GM18502 (cell line): ENCODE results near the gene IL22RA2.
A peak's percentile ranks its signal among the peaks of the same experiment; 100 is the strongest.
"Not testable (repeated sequence)": the region's sequence is repeated elsewhere in the genome, so short reads cannot be mapped to it uniquely, and the experiment has no call there.

Experiments
- ATAC-seq: cut with Tn5 transposase; IDR thresholded peaks from one replicate; pipeline ENCODE4 v1.9.1; 2021; ENCODE audit warnings: mild to moderate bottlenecking; ENCODE audit not compliant: unreplicated experiment, poor library complexity

Gene IL22RA2

GRCh38 chr6:137134483-137134882, 39.0 kb downstream of the IL22RA2 start:
- no peak for ATAC-seq

GRCh38 chr6:137133122-137133521, 40.3 kb downstream of the IL22RA2 start:
- no peak for ATAC-seq

GRCh38 chr6:137126875-137127485, 46.5 kb downstream of the IL22RA2 start:
- no peak for ATAC-seq

DNA sequence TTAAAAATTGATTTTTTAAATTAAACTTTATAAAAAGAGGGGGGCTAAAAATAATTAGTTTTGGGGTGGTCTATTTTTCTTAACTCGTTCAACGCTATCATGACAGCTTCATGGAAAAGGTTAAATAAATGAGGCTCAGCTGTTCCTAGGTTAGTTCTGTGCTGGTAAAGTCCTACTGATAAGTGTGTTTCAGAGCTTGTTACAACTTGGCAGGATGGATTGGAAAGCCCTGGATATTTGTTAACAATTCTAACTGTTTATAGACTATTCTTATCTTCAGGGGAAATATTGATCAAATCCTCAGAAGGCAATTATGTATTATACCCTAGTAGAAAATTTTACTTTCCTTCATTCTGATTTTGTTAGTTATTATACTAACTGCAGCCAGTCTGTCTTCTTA, 50.4 kb downstream of the IL22RA2 start:
- no peak for ATAC-seq

- peak; percentile 62 for ATAC-seq
Measured at GRCh38 chr6:137122612-137123011, 50.8 kb downstream of the IL22RA2 start.

- no peak for ATAC-seq
Measured at GRCh38 chr6:137121401-137121997, 51.9 kb downstream of the IL22RA2 start.

GRCh38 chr6:137120748-137121147, 52.7 kb downstream of the IL22RA2 start:
- no peak for ATAC-seq

DNA sequence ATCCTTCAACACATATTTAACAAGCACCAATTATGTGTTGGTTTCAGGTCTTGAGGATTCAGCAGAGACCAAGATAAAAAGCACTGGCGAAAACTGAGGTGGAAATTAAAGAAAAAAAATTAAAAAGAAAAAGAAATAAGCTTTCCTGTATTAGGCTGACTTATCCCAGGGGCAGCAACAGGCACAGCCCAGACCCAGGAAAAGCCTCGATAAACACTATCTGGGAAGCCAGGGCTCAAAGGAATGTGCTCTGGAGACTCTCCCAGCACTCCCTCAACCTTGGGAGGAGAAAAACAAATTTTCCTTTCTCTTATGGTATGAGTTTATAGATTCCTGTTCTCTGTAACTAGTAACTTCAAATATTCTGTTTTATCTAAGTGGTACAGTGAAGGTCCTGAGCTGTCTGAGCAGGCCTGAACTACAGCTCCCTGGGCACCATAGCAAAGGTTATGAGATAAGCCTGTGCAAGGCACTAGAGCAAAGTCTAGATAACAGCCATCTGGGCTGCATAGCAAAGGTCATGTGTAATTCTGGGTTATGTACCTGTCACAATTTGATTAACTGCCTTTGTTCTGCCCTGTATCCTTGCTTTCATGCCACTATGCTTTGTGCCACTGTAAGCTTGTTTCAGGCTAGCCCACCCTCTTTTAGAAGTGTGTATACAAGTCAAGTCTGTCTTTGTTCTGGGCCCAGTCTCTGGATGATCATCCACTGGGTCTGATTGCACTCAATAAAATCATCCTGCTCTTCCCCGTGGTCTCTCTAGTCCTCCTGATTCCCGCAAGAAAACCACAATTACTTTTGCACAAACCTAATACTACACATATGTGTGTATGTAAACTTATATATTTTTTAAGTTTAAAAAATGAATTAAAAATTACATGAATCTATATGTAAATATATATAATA, 54.0 kb downstream of the IL22RA2 start:
- no peak for ATAC-seq

DNA sequence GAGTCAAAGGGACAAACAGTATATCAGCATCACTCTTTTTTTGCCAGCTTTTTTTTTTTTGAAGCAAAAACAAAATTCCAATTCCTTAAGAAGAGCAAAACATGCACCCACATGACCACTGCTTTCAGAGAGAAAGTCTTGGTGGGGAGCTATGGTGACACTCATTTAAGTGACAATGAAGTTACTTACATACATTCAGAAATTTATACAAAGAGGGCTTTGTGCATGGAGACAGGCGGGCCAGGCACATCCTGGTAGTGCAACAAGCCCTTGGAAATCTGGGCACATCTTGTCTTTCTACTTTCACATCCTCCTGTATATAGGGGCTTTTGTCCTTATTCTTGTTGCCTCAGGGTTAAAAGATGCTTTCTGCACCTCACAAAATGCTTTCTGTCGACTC, 55.9 kb downstream of the IL22RA2 start:
- no peak for ATAC-seq

GRCh38 chr6:137116807-137117206, 56.6 kb downstream of the IL22RA2 start:
- no peak for ATAC-seq

DNA sequence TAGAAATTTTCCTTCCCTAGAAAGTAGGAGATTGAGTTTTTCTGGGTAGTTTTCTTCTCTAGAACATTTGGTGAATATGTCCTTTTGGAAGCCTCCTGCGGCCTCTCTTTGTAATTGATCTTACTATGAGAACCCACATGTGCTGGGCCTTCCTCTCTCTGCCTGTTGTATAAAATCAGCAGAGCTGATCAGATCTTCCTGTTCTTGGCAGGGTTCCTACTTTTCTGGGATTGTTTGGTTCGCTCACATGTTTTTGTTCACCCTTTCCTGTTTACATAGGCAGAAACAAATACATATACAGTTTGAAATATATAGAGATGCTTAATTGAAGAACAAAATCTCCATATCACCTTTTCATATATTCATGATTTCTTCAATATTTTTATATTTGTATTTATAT, 57.8 kb downstream of the IL22RA2 start:
- no peak for ATAC-seq

GRCh38 chr6:137112067-137112355, 61.4 kb downstream of the IL22RA2 start:
- ATAC-seq = no peak

DNA sequence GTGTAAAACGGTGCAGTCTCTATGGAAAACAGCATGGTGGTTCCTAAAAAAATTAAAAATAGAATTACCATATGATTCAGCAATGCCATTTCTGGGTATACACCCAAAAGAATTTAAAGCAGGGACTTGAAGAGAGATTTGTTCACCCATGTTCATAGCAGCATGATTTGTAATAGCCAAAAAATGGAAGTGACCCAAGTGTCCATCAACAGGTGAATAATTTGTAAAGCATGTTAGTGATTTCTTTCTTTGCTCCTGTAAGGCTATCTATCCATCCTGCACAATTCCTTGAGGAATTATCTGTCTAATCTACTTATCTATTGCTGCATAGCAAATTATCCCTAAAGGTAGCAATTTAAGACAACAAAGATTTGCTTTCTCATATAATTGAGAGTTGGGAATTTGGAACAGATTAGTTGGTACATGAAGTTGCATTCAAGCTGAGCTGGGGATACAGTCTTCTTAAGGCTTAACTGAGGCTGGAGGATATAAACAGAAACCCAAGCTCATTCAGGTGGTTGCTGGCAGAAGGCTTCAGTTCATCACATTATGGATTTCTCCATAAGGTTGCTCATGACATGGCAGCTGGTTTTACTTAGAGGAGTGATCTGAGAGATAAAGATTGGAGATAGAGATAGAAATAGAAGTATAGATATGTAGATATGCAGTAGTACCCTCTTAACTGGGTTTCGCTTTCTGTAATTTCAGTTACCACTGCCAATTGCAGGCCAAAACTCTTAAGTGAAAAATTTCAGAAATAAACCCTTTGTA, 62.0 kb downstream of the IL22RA2 start:
- no peak for ATAC-seq

DNA sequence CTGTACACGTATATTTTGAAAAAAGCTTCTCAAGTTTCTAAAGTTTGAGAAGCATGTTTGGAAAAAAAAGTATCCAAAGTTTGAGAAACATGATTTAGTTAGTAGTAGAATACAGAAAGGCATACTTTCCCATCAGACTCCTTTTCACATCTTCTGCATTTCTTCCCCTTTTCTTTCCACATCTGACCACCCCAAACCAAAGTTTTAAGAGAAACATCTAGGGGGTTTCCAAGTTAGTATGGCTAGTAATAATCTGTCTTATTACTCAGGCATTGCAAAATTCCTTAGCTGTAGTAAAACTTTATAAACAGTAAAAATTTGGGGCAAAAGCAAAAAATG, 65.7 kb downstream of the IL22RA2 start:
- no peak for ATAC-seq

GRCh38 chr6:137107047-137107766, 66.2 kb downstream of the IL22RA2 start:
- not testable (repeated sequence) for ATAC-seq

DNA sequence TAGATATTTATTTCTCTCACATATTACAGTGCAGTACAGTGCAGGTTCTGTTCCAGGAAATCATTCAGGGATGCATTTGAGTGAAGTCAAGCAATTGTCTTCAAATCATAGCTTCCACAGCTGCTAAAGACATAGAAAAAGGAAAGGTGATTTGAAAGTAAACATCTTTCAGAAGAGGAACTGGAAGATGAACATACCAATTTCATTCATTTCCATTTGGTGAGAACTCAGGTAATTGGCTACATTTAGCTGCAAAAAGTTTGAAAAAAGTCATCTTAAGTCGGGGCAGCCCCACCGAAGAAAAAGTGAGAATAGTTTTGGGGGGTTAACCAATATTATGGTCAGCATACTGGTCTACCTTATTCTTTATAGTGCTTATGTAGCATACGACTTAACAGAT, 67.3 kb downstream of the IL22RA2 start:
- ATAC-seq = no peak

DNA sequence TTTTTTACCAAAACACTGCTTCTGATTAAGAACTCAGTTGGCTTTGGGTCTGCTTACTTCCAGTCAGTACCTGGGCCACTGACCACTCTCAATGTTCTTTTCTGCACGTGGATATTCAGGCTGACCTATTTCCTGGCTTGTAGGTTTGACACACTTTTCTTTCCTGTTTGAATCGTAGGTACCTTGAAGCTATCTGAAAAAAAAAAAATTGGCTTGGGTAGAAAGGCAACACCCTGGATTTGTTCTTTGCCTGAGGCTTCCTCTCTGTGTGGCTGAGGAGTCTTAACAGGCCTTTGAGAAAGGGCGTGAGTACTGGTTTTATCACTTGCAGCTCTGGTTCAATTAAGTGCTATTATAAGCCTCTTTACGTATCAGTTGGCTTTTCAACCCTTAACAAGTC, 68.1 kb downstream of the IL22RA2 start:
- no peak for ATAC-seq

GRCh38 chr6:137104926-137105325, 68.5 kb downstream of the IL22RA2 start:
- no peak for ATAC-seq

- ATAC-seq = peak; percentile 87
Measured at GRCh38 chr6:137102851-137103492, 70.5 kb downstream of the IL22RA2 start.
